Ishikawa (cell line): ENCODE data around the gene FAM187B.

Experiments
- CEBPB ChIP-seq: IDR thresholded peaks from 2 replicates; pipeline ENCODE4 v1.6.1; 2012
- CREB1 ChIP-seq: IDR thresholded peaks from 2 replicates; pipeline ENCODE4 v1.6.1; 2012; ENCODE audit warnings: low read depth
- EGR1 ChIP-seq: IDR thresholded peaks from 2 replicates; pipeline ENCODE4 v1.6.1; 2012
- EP300 ChIP-seq: IDR thresholded peaks from 2 replicates; pipeline ENCODE4 v1.6.1; 2012; ENCODE audit warnings: borderline replicate concordance
- FOXM1 ChIP-seq: IDR thresholded peaks from 2 replicates; pipeline ENCODE4 v1.6.1; 2012; ENCODE audit warnings: low read depth, borderline replicate concordance
- MAX ChIP-seq: IDR thresholded peaks from 2 replicates; pipeline ENCODE4 v1.6.1; 2012
- NFIC ChIP-seq: IDR thresholded peaks from 2 replicates; pipeline ENCODE4 v1.6.1; 2012
- RAD21 ChIP-seq: IDR thresholded peaks from 2 replicates; pipeline ENCODE4 v1.6.1; 2012; ENCODE audit warnings: low read depth
- REST ChIP-seq: IDR thresholded peaks from 2 replicates; pipeline ENCODE4 v1.6.1; 2012; ENCODE audit warnings: low read depth, mild to moderate bottlenecking
- TAF1 ChIP-seq: IDR thresholded peaks from 2 replicates; pipeline ENCODE4 v1.6.1; 2012; ENCODE audit warnings: low read depth, mild to moderate bottlenecking
- TCF12 ChIP-seq: IDR thresholded peaks from 2 replicates; pipeline ENCODE4 v1.6.1; 2012; ENCODE audit warnings: low read depth
- TEAD4 ChIP-seq: IDR thresholded peaks from 2 replicates; pipeline ENCODE4 v1.6.1; 2012
- USF1 ChIP-seq: IDR thresholded peaks from 2 replicates; pipeline ENCODE4 v1.6.1; 2012
- YY1 ChIP-seq: IDR thresholded peaks from 2 replicates; pipeline ENCODE4 v1.6.1; 2012; ENCODE audit warnings: low read depth
- ZBTB7A ChIP-seq: IDR thresholded peaks from 2 replicates; pipeline ENCODE4 v1.6.1; 2012; ENCODE audit warnings: low read depth

FAM187B gene

GRCh38 chr19:35177377-35178274 is 50.9 kb downstream of the FAM187B start:
- TF ChIP-seq TEAD4 (no peak), NFIC (no peak), YY1 (no peak), CEBPB (no peak), TCF12 (no peak), RAD21 (no peak), EP300 (no peak), TAF1 (no peak), REST (no peak), CREB1 (no peak), USF1 (no peak), FOXM1 (no peak), ZBTB7A (no peak), MAX (no peak), EGR1 (no peak)

GRCh38 chr19:35176181-35176570 is 52.4 kb downstream of the FAM187B start:
- no peak for TF ChIP-seq EGR1
- TF ChIP-seq MAX, result no peak
- TF ChIP-seq YY1, result no peak
- TF ChIP-seq EP300, result no peak
- no peak for TF ChIP-seq TAF1
- TF ChIP-seq CEBPB, result no peak
- no peak for TF ChIP-seq USF1
- TF ChIP-seq NFIC, result no peak
- no peak for TF ChIP-seq CREB1
